H9 (cell line): Measurements from ENCODE around the gene FANCE. TPM values are rescaled to one million over a fixed set of nuclear protein-coding genes. Genes with fewer than 3 reads are reported as not detected.

Source experiments
- DNase-seq: peaks from one replicate; pipeline ENCODE4 v3.0.0-alpha.2; 2017
- H2AFZ ChIP-seq: one replicate; pipeline ENCODE4 v1.6.1; 2013; ENCODE audit warnings: mild to moderate bottlenecking, low read length, control low read depth, moderate library complexity
- H2AK5ac ChIP-seq: 2 replicates; pipeline ENCODE4 v1.6.1; 2013; ENCODE audit warnings: low read length, control low read depth, mixed read lengths; ENCODE audit not compliant: insufficient read length
- H2BK120ac ChIP-seq: one replicate; pipeline ENCODE4 v1.6.1; 2013; ENCODE audit warnings: low read depth, mild to moderate bottlenecking, low read length, control low read depth, inconsistent platforms; ENCODE audit not compliant: poor library complexity, severe bottlenecking
- H2BK12ac ChIP-seq: 2 replicates; pipeline ENCODE4 v1.6.1; 2013; ENCODE audit warnings: low read length, control low read depth, mixed read lengths, low read depth; ENCODE audit not compliant: insufficient read length
- H2BK15ac ChIP-seq: 2 replicates; pipeline ENCODE4 v1.6.1; 2013; ENCODE audit warnings: low read depth, low read length, control low read depth
- H2BK20ac ChIP-seq: one replicate; pipeline ENCODE4 v1.6.1; 2013; ENCODE audit warnings: low read depth, mild to moderate bottlenecking, low read length, control low read depth, inconsistent platforms; ENCODE audit not compliant: poor library complexity, severe bottlenecking
- H2BK5ac ChIP-seq: 2 replicates; pipeline ENCODE4 v1.6.1; 2013; ENCODE audit warnings: low read length, control low read depth, mixed read lengths; ENCODE audit not compliant: insufficient read length
- H3K14ac ChIP-seq: 2 replicates; pipeline ENCODE4 v1.6.1; 2013; ENCODE audit warnings: low read length, control low read depth; ENCODE audit not compliant: insufficient read depth
- H3K18ac ChIP-seq: 2 replicates; pipeline ENCODE4 v1.6.1; 2013; ENCODE audit warnings: low read depth, mild to moderate bottlenecking, mixed read lengths, low read length, control low read depth; ENCODE audit not compliant: insufficient read length
- H3K23ac ChIP-seq: 2 replicates; pipeline ENCODE4 v1.6.1; 2013; ENCODE audit warnings: low read length, control low read depth, mixed read lengths, low read depth; ENCODE audit not compliant: insufficient read length
- H3K23me2 ChIP-seq: 2 replicates; pipeline ENCODE4 v1.6.1; 2013; ENCODE audit warnings: low read depth, mild to moderate bottlenecking, mixed read lengths, low read length, control low read depth; ENCODE audit not compliant: insufficient read length, poor library complexity, severe bottlenecking
- H3K27ac ChIP-seq: 2 replicates; pipeline ENCODE4 v1.5.1; 2013; ENCODE audit warnings: low read length, control low read depth, mixed read lengths, low read depth; ENCODE audit not compliant: insufficient read length
- H3K27me3 ChIP-seq: 2 replicates; pipeline ENCODE4 v1.6.1; 2013; ENCODE audit warnings: low read length, control low read depth, inconsistent platforms; ENCODE audit not compliant: insufficient read depth
- H3K4ac ChIP-seq: 2 replicates; pipeline ENCODE4 v1.6.1; 2013; ENCODE audit warnings: low read depth, mild to moderate bottlenecking, control low read depth, inconsistent platforms, low read length, moderate library complexity
- H3K4me1 ChIP-seq: 2 replicates; pipeline ENCODE4 v1.6.1; 2013; ENCODE audit warnings: low read length, control low read depth, inconsistent platforms; ENCODE audit not compliant: insufficient read depth
- H3K4me2 ChIP-seq: 2 replicates; pipeline ENCODE4 v1.6.1; 2013; ENCODE audit warnings: low read length, control low read depth, mixed read lengths; ENCODE audit not compliant: insufficient read length, insufficient read depth
- H3K56ac ChIP-seq: 2 replicates; pipeline ENCODE4 v1.6.1; 2013; ENCODE audit warnings: low read depth, mild to moderate bottlenecking, mixed read lengths, low read length, control low read depth; ENCODE audit not compliant: insufficient read length
- H3K79me1 ChIP-seq: 2 replicates; pipeline ENCODE4 v1.6.1; 2013; ENCODE audit warnings: low read depth, mild to moderate bottlenecking, moderate library complexity, low read length, control low read depth, inconsistent platforms; ENCODE audit not compliant: insufficient read depth, poor library complexity, severe bottlenecking
- H3K79me2 ChIP-seq: 2 replicates; pipeline ENCODE4 v1.6.1; 2013; ENCODE audit warnings: low read length, control low read depth, inconsistent platforms; ENCODE audit not compliant: insufficient read depth
- H3K9ac ChIP-seq: 2 replicates; pipeline ENCODE4 v1.6.1; 2013; ENCODE audit warnings: low read length, control low read depth, mixed read lengths; ENCODE audit not compliant: insufficient read length; ENCODE audit errors: extremely low read depth
- H3K9me3 ChIP-seq: one replicate; pipeline ENCODE4 v1.6.1; 2013; ENCODE audit warnings: low read depth, low read length, inconsistent platforms; ENCODE audit not compliant: control insufficient read depth
- H3T11ph ChIP-seq: one replicate; pipeline ENCODE4 v1.6.1; 2013; ENCODE audit warnings: mild to moderate bottlenecking, low read length, control low read depth, inconsistent platforms
- H4K20me1 ChIP-seq: one replicate; pipeline ENCODE4 v1.6.1; 2013; ENCODE audit not compliant: control insufficient read depth, insufficient read length, insufficient read depth
- H4K5ac ChIP-seq: 2 replicates; pipeline ENCODE4 v1.6.1; 2013; ENCODE audit warnings: low read depth, mild to moderate bottlenecking, mixed read lengths, low read length, control low read depth; ENCODE audit not compliant: insufficient read length
- H4K8ac ChIP-seq: replicated peaks from 2 replicates; pipeline ENCODE4 v1.6.1; 2013; ENCODE audit warnings: low read length, control low read depth, mixed read lengths, low read depth; ENCODE audit not compliant: insufficient read length
- H4K91ac ChIP-seq: 2 replicates; pipeline ENCODE4 v1.6.1; 2013; ENCODE audit warnings: low read depth, mild to moderate bottlenecking, moderate library complexity, mixed read lengths, low read length, control low read depth; ENCODE audit not compliant: insufficient read length
- H3K27ac Mint-ChIP-seq, 3 experiments: 2 replicates in 2 of 3; 3 replicates in 1 of 3; pipeline ENCODE4 v1.8.0; 2020 to 2021; ENCODE audit warnings: mixed read lengths in 3 of 3, mild to moderate bottlenecking in 1 of 3, moderate library complexity in 1 of 3
- H3K27me3 Mint-ChIP-seq: 2 replicates; pipeline ENCODE4 v1.8.0; 2021; ENCODE audit warnings: low read depth, mild to moderate bottlenecking, moderate library complexity, mixed read lengths
- H3K36me3 Mint-ChIP-seq, 3 experiments: 2 replicates in 2 of 3; 3 replicates in 1 of 3; pipeline ENCODE4 v1.8.0; 2020 to 2021; ENCODE audit warnings: low read depth in 3 of 3, mixed read lengths in 3 of 3; ENCODE audit not compliant: insufficient read depth in 1 of 3
- H3K4me1 Mint-ChIP-seq, 2 experiments: 2 replicates each; pipeline ENCODE4 v1.8.0; 2020; ENCODE audit warnings: mixed read lengths in 2 of 2
- H3K4me3 Mint-ChIP-seq, 2 experiments: 2 replicates in 1 of 2; 3 replicates in 1 of 2; pipeline ENCODE4 v1.8.0; 2020 to 2021; ENCODE audit warnings: mild to moderate bottlenecking in 2 of 2, mixed read lengths in 2 of 2, moderate library complexity in 1 of 2
- H3K9me3 Mint-ChIP-seq, 2 experiments: 2 replicates in 1 of 2; 3 replicates in 1 of 2; pipeline ENCODE4 v1.8.0; 2020; ENCODE audit warnings: mild to moderate bottlenecking in 2 of 2, mixed read lengths in 2 of 2, moderate library complexity in 1 of 2
- CTCF ChIP-seq: fragments of 200-600 bp; sonication (generic); conservative IDR thresholded peaks from 3 replicates; pipeline ENCODE4 v1.8.0; 2021; ENCODE audit warnings: antibody characterized with exemption, mild to moderate bottlenecking
- WGBS: extraction: QIAGEN DNeasy Blood & Tissue Kit; methylation state at CpG from one replicate; pipeline ENCODE4 v1.1.7; 2013; ENCODE audit warnings: missing lambda C conversion rate, low lambda C conversion rate, mixed read lengths; ENCODE audit not compliant: insufficient read length; ENCODE audit errors: extremely low coverage; 5-methylcytosine and 5-hydroxymethylcytosine counted together
- total RNA-seq: library from RNA; stranded (reverse); gene quantifications from 2 replicates; pipeline ENCODE4 v1.2.1, GENCODE V29; 2021

Gene FANCE
- total RNA-seq, 1 experiment from 2014 or later, result 8.4 TPM

- H3K4me3 Mint-ChIP-seq, result peak overlapping the region; percentile 3 to 64
- Histone ChIP-seq H2AFZ (no peak overlapping the region), H2BK120ac (no peak overlapping the region), H4K5ac (no peak overlapping the region), H3K79me1 (no peaks in the 10 kb centered on the region), H3T11ph (no peak overlapping the region), H2BK20ac (no peak overlapping the region), H3K4me1 (0 out of 2 replicates have a peak, but pooled peaks cover 7% of the 10 kb centered on the region), H3K9me3 (no peaks in the 10 kb centered on the region), H4K91ac (no peak overlapping the region), H3K9ac (no peak overlapping the region), H3K14ac (no peak overlapping the region), H3K56ac (no peak overlapping the region), H4K20me1 (no peaks in the 10 kb centered on the region), H2BK12ac (no peak overlapping the region), H3K27me3 (no peaks in the 10 kb centered on the region), H3K79me2 (no peaks in the 10 kb centered on the region), H3K23ac (no peak overlapping the region), H3K27ac (no peak overlapping the region), H3K23me2 (peaks cover 5% of the 10 kb centered on the region), H4K8ac (no peak overlapping the region), H3K4me2 (no peak overlapping the region), H2AK5ac (no peak overlapping the region), H2BK5ac (no peak overlapping the region), H2BK15ac (no peak overlapping the region), H3K4ac (no peak overlapping the region), H3K18ac (no peak overlapping the region)
- peaks cover 16 to 26% (median 24%) of the 10 kb centered on the region in 3 experiments for H3K36me3 Mint-ChIP-seq
- no peak for DNase-seq
- no peaks in the 10 kb centered on the region for H3K9me3 Mint-ChIP-seq
- H3K27ac Mint-ChIP-seq, result peak overlapping the region in 2 of 3 experiments; percentile 86 to 87; a peak in 3 of 7 replicates
- WGBS, result no CpG with 5 or more reads among the region's 9 CpGs
- peaks cover 28 to 49% of the 10 kb centered on the region in 2 experiments for H3K4me1 Mint-ChIP-seq
- no peak for TF ChIP-seq CTCF
- peaks cover 17% of the 10 kb centered on the region for H3K27me3 Mint-ChIP-seq
Measured at GRCh38 chr6:35454391-35455110, 2.4 kb downstream of the FANCE start.
